GM21723 (cell line): Measurements from ENCODE around the gene CDC42SE2.
"Not testable (repeated sequence)": the region's sequence is repeated elsewhere in the genome, so short reads cannot be mapped to it uniquely, and the experiment has no call there.

Experiments
- ATAC-seq: cut with Tn5 transposase; IDR thresholded peaks from one replicate; pipeline ENCODE4 v1.9.1; 2021; ENCODE audit warnings: mild to moderate bottlenecking, moderate library complexity; ENCODE audit not compliant: unreplicated experiment

Gene CDC42SE2

DNA sequence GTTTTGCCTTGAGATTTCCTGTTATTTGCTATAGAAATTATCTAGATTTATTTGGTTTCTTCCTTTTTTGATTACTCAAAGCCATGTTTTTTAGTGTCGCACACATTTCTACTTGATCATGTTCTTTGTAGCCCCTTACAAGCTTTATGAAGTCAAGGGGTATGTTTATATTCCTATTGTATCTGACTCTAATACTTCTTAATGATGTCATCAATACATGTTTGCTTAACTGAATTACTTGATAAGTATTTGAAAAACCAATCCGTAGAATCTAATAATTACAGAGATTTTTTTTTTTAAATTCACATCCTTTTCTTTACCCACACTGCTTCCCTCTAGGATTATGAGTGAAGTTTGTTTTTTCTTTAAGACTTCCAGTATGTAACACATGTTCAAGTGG lies 53.0 kb downstream of the CDC42SE2 start:
- ATAC-seq, result no peak

DNA sequence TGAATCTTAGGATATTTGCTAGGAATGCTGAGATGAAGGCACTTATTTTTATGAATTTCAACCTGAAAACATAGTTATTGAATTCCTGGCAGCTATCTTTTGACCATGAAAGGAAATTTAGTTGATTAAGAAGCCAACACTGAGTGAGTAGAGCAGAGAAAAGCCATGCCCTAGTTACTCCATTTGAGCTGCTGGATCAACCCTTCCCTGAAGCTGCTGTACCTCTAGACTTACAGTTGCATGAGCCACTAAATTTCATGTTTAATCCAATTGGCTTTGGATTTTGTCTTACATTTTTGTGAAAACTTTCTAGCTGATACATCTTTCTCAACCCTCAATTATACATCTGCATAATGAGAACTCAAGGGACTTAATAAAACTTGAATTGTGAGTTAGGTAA lies 54.6 kb downstream of the CDC42SE2 start:
- no peak for ATAC-seq

DNA sequence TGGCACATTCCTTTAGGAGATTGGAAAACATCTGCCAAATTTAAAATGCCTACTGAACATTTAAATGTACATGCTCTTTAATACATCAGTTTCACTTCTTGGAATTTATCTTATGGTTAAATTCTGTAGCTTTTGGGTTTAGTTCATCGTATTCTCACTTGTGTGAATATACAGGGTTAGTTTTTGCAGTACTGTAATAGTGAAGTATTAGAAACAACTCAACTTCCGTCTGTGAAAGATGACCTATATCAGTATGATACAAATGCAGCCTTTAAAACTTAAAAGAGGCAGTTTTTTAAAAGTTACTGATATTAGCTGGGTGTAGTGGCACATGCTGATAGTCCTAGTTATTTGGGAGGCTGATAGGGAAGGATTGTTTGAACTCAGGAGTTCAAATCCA lies 57.2 kb downstream of the CDC42SE2 start:
- no peak for ATAC-seq

DNA sequence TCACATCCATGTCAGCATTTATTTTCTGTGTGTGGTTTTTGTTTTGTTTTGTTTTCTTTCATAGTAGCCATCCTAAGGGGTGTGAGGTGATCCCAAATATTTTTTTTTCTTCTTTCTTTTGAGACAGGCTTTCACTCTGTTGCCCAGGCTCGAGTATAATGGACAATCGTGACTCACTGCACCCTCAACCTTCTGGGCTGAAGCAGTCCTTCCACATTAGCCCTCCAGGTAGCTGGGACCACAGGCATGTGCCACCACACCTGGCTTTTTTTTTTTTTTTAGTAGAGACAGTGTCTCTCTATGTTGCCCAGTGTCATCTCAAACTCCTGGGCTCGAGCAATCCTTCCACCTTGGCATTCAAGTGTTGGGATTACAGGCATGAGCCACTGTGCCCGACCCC lies 59.1 kb downstream of the CDC42SE2 start:
- ATAC-seq, result no peak

DNA sequence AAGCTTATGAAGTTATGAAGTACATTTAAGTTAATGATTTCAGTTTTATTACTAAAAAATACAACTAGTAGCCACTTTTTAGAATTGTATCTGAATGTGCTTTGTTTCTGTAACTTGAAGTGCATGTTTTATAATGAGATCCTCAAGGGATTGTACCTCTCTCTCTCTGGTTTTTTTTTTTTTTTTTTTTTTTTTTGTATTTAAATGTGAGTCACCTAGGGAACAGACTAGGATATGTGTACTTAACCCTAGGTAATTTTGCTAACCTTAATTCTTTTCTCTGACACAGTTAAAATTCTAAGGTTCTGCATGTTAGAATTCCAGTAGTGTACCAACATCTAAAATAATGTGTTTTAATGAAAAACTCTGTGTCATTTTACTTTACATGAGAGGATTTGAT lies 59.5 kb downstream of the CDC42SE2 start:
- ATAC-seq, result no peak

DNA sequence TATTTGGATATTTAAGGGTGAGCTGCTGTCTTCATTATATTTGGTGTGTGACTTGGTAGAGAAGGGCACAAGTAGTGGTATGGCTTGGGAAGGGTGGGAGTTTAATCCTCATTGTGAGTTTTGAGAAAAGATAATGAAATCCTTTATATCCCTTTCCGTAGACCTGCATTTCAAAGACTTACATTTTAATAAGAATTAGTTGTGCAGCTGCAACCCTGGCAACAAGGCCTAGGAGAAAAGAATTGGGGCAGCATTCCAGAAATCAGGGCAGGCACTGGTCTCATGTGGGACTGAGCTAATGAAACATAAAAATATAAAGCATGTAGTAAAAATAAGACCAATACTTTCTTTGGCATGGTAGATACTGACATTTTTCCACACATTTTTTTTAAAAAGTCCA lies 60.5 kb downstream of the CDC42SE2 start:
- ATAC-seq, result no peak

DNA sequence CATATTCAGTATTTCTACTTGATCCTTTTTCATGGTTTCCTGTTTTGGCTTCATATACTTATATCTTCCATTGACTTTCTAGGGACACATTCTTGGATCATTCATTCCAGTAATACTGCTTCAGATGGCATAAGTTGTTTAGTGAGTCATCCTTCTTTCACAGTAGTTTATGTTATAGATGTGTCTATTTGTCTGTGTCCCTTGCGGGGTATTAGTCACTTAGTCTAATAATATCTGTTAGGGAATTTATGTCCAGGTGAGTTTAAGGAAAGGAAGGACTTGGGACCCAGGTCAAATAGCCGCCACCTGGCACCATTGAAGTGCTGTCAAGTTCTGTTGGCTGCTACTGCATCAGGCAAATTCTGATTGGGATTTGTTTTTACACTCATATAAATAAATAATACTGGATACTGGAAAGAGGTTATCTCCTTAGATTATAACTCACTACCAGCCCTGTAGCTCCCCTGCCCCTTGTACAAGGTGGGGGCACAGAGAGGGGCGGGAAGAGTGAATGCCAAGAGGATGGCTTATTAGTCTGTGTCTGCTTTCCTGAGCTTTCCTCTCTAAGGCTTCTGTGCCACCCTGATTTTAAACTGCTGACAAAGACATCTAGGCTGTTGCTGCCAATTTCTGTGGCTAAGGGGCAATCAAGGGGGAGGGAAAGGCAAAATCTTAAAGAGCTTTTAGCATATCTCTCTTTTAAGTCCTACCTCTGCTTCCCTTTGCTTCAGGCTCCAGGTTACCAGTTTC lies 64.9 kb downstream of the CDC42SE2 start:
- ATAC-seq, result no peak

DNA sequence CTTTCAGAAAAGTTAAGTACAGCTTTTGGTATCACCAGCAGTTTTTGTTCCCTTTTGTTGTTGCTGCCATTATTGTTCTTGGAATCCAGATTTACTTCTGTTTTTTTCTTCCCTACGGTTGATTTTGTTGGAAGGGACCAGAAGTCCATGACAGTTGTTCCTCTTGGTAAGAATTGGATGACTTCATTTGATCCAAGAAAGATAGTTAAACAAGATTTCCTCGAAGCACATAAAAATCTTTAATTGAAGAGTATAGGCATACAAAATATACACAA lies 65.4 kb downstream of the CDC42SE2 start:
- no peak for ATAC-seq

DNA sequence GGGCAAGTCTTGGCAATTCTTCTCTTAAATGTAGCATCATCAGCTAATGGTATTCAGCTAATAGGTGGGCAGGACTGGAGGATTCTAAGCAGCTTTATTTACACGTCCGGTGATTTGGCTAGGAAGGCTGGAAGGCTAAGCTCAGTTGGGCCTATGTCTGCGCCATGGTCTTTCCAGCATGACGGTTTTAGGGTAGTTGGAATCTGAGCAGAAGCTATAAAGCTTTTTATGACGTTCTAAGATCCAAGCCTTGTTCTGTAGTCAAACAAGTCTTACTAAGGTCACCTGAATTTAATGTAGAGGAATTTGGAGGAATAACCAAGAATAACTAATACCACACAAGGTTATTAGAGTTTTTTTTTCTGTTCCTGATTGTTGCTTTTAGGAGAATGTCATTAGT lies 66.2 kb downstream of the CDC42SE2 start:
- no peak for ATAC-seq

DNA sequence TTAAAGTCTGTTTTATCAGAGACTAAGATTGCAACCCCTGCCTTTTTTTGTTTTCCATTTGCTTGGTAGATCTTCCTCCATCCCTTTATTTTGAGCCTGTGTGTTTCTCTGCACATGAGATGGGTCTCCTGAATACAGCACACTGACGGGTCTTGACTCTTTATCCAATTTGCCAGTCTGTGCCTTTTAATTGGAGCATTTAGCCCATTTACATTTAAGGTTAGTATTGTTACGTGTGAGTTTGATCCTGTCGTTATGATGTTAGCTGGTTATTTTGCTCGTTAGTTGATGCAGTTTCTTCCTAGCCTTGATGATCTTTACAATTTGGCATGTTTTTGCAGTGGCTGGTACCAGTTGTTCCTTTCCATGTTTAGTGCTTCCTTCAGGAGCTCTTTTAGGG lies 71.9 kb downstream of the CDC42SE2 start:
- not testable (repeated sequence) for ATAC-seq

DNA sequence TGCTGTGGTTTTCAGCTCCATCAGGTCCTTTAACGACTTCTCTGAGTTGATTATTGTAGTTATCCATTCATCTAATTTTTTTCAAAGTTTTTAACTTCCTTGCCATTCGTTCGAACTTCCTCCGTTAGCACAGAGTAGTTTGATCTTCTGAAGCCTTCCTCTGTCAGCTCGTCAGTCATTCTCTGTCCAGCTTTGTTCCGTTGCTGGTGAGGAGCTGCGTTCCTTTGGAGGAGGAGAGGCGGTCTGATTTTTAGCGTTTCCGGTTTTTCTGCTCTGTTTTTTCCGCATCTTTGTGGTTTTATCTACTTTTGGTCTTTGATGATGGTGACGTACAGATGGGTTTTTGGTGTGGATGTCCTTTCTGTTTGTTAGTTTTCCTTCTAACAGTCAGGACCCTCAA lies 72.9 kb downstream of the CDC42SE2 start:
- ATAC-seq, result not testable (repeated sequence)

DNA sequence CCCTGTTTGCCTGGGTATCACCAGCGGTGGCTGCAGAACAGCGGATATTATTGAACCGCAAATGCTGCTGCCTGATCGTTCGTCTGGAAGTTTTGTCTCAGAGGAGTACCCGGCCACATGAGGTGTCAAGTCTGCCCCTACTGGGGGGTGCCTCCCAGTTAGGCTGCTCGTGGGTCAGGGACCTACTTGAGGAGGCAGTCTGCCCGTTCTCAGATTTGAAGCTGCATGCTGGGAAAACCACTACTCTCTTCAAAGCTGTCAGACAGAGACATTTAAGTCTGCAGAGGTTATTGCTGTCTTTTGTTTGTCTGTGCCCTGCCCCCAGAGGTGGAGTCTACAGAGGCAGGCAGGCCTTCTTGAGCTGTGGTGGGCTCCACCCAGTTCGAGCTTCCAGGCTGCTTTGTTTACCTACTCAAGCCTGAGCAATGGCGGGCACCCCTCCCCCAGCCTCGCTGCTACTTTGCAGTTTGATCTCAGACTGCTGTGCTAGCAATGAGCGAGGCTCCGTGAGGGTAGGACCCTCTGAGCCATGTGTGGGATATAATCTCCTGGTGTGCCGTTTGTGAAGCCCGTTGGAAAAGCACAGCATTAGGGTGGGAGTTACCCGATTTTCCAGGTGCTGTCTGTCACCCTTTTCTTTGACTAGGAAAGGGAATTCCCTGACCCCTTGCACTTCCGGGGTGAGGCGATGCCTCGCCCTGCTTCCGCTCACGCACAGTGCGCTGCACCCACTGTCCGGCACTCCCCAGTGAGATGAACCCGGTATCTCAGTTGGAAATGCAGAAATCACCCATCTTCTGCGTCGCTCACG lies 73.6 kb downstream of the CDC42SE2 start:
- ATAC-seq, result not testable (repeated sequence)

DNA sequence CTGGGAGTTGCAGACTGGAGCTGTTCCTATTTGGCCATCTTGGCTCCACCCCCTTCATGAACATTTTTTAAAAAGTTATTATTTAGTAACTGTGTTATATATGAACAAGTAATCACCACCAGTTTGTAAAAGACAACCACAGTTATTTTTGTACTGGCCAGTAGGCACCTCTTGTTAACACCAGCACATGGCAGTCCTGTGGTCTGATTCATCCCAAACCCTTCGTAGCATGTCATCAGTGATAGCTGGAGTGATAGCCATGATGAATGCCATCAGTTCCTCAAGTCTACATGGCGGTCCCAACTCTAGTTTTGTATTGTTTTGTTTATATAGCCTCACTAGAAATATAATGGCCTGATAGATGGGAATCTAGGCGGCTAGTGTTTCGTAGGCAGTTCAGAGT lies 74.2 kb downstream of the CDC42SE2 start:
- ATAC-seq, result no peak

DNA sequence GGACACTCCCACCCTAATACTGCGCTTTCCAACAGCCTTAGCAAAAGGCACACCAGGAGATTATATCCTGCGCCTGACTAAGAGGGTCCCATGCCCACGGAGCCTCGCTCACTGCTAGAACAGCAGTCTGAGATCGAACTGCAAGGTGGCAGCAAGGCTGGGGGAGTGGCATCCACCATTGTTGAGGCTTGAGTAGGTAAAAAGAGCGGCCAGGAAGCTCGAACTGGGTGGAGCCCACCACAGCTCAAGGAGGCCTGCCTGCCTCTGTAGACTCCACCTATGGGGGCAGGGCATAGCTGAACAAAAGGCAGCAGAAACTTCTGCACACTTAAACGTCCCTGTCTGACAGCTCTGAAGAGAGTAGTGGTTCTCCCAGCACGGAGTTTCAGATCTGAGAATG lies 80.4 kb downstream of the CDC42SE2 start:
- ATAC-seq, result not testable (repeated sequence)

DNA sequence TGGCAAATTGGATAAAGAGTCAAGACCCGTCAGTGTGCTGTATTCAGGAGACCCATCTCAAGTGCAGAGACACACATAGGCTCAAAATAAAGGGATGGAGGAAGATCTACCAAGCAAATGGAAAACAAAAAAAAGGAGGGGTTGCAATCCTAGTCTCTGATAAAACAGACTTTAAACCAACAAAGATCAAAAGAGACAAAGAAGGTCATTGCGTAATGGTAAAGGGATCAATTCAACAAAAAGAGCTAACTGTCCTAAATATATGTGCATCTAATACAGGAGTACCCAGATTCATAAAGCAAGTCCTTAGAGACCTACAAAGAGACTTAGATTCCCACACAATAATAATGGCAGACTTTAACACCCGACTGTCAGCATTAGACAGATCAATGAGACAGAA lies 82.4 kb downstream of the CDC42SE2 start:
- not testable (repeated sequence) for ATAC-seq

DNA sequence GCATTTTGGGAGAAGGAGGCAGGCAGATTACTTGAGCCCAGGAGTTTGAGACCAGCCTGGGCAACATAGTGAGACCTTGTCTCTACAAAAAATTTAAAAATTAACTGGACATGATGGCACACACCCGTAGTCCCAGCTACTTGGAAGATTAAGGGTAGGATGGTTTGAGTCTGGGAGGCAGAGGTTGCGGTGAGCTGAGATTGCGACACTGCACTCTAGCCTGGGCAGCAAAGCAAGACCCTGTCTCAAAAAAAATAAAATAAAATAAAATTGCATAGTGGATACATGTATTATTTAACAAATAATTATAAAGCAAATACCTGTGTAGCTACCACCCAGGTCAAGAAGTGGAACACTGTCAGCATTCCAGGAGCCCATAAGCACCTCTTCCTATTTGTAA lies 90.1 kb downstream of the CDC42SE2 start:
- ATAC-seq, result no peak

DNA sequence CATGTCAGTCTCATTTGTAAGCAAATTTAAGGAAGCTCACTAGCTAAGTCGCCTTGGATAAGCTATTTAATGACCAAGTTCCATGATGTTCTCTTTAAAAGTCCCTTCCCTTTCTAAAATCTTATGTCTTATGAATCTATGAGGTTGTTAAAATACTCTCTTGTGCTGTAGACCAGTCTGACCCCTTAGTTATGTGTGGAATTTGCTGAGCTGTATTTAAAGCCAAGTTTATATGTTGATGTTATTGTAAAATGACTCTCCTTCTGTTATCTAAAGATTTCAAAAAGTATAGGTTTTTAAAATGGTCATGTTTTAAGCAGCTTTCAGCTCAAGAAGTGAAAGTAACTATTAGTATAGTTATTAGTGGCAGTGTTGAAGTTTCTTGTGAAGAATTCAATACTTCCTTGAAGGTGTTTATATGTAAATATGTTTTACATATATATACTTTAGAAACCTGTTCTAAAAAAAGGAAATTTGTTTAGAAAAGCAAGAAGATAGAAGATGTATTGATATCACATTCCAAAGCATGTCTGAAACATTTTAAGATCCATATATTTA lies 92.2 kb downstream of the CDC42SE2 start:
- ATAC-seq, result peak; percentile 51

DNA sequence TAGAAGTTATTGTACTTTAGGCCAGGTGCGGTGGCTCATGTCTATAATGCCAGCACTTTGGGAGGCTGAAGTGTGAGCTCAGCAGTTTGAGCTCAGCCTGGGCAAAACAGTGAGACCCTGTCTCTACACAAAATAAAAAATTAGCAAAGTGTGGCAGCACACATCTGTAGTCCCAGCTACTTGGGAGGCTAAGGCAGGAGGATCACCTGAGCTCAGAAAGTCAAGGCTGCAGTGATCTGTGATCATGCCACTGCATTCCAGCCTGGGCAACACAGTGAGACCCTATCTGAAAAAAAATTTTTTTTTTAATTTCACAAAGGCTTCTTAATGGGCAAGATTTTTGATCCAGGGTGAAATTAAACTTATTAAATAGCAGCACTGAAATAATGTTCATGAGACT lies 92.8 kb downstream of the CDC42SE2 start:
- no peak for ATAC-seq

DNA sequence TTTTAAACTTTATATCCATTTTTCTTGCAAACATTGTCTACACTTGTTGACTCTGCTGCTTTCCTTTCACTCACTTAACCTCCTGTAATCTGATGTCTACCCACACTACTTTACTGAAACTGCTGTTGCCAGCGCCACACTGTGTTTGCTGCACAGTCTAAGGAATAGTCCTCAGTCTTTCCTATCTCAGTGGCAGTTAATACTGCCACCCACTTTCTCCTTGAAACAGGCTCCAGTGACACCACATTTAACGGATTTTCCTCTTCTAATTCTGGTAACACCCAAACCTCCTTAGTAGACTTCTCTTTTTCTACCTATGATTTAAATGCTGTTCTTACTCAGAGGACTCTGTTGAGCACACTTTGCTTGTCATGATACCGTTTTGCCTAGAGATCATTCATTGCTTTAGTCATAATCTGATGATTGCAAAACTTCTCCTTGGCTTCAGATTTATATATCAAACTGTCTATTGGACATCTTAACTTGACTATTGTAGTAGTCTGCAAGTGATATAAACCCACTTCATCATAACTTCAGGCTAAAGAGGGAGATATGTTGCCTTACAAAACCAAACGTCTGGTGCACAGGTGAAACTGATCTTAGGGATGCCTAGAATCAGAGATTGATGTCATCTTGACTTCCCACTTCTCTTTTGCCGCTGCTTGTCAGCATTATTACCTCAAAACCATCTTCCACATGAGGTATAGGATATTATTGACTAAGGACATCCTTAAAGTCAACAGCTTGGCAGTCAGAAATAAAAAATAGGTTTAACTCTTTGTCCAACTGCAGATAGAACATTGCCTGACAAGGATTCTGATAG lies 94.1 kb downstream of the CDC42SE2 start:
- peak; percentile 49 for ATAC-seq

DNA sequence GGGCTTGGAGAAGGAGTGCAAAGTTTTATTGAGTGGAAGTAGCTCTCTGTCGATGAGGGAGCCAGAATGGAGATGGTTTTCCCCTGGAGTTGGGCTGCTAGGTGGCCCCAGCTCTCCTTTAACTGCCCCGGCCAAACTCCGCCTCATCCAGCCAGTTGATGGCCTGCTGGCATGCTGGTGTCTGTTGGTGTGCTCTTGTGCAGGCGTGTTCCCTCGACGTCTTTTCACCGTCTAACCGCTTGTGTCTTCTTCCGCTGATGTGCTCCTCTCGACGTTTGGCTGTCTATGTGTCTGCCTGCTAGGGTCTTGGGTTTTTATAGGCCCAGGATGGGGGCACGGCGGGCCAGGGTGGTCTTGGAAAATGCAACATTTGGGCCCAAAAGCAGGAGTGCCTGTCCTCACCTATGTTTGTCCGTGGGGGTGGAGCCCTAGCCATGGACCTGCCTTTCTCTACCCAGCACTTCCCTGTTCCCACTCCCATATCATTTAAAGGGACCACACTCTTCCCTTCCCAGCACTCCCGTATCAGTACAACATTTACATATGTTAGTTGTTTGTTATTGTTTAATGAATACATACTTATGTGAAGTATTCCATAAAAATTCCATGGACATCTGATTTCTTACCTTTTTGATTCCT lies 97.9 kb downstream of the CDC42SE2 start:
- no peak for ATAC-seq
